ENCODE results near the gene SERPINB11.

DNA sequence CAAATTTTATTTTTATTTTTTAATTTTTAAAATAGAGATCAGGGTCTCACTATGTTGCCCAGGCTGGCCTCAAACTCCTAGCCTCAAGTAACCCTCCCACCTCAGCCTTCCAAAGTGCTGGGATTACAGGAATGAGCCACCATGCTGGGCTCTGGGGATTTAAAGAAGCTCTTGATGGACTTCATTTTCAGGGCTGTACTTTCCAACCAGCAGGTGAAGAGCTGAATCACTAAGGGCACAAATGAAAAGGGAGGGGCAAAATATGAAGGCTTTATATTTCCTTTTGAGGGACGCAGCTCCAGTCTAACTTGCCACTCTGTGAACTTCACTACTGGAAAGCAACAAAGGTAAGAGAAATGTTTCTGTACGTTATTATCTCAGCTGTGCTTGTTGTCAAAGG is at the start of gene SERPINB11:
- TF ChIP-seq, protein P1, sequence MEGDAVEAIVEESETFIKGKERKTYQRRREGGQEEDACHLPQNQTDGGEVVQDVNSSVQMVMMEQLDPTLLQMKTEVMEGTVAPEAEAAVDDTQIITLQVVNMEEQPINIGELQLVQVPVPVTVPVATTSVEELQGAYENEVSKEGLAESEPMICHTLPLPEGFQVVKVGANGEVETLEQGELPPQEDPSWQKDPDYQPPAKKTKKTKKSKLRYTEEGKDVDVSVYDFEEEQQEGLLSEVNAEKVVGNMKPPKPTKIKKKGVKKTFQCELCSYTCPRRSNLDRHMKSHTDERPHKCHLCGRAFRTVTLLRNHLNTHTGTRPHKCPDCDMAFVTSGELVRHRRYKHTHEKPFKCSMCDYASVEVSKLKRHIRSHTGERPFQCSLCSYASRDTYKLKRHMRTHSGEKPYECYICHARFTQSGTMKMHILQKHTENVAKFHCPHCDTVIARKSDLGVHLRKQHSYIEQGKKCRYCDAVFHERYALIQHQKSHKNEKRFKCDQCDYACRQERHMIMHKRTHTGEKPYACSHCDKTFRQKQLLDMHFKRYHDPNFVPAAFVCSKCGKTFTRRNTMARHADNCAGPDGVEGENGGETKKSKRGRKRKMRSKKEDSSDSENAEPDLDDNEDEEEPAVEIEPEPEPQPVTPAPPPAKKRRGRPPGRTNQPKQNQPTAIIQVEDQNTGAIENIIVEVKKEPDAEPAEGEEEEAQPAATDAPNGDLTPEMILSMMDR (IDR thresholded peaks at IDR 0.05), result no peak
- TF ChIP-seq EZH2 (IDR thresholded peaks at IDR 0.05; ENCODE audit: borderline replicate concordance, insufficient read depth, low read depth, low read length, poor library complexity, severe bottlenecking), result no peak

All from B cell (primary cell).